ENCODE results near the gene MANEAL.

MANEAL gene

GRCh38 chr1:37809942-37810341, 16.3 kb downstream of the MANEAL start:
- Histone ChIP-seq H3K9ac (ENCODE audit: low read length) (no peak overlapping the region), H3K27me3 (ENCODE audit: control insufficient read depth, insufficient read depth, low read length) (no peaks in the 10 kb centered on the region), H3K4me1 (ENCODE audit: control insufficient read depth, insufficient read depth, low read length) (peaks cover 12% of the 10 kb centered on the region), H3K36me3 (ENCODE audit: control insufficient read depth, insufficient read depth, low read length) (peaks cover 43% of the 10 kb centered on the region), H3K27ac (ENCODE audit: low read depth, low read length) (no peak overlapping the region), H3K9me3 (ENCODE audit: control insufficient read depth, insufficient read depth, low read depth, low read length) (no peaks in the 10 kb centered on the region), H3K4me3 (ENCODE audit: low read depth, low read length) (no peak overlapping the region)

- peaks cover 12% of the 10 kb centered on the region for H3K4me1 ChIP-seq (ENCODE audit: control insufficient read depth, insufficient read depth, low read length)
- H3K9me3 ChIP-seq (ENCODE audit: control insufficient read depth, insufficient read depth, low read depth, low read length), result no peaks in the 10 kb centered on the region
- H3K27me3 ChIP-seq (ENCODE audit: control insufficient read depth, insufficient read depth, low read length), result no peaks in the 10 kb centered on the region
- peaks cover 43% of the 10 kb centered on the region for H3K36me3 ChIP-seq (ENCODE audit: control insufficient read depth, insufficient read depth, low read length)
- H3K27ac ChIP-seq (ENCODE audit: low read depth, low read length), result no peak overlapping the region
- no peak overlapping the region for H3K9ac ChIP-seq (ENCODE audit: low read length)
- H3K4me3 ChIP-seq (ENCODE audit: low read depth, low read length), result no peak overlapping the region
These were observed 17.5 kb downstream of the MANEAL start for GRCh38 chr1:37811027-37811655.

DNA sequence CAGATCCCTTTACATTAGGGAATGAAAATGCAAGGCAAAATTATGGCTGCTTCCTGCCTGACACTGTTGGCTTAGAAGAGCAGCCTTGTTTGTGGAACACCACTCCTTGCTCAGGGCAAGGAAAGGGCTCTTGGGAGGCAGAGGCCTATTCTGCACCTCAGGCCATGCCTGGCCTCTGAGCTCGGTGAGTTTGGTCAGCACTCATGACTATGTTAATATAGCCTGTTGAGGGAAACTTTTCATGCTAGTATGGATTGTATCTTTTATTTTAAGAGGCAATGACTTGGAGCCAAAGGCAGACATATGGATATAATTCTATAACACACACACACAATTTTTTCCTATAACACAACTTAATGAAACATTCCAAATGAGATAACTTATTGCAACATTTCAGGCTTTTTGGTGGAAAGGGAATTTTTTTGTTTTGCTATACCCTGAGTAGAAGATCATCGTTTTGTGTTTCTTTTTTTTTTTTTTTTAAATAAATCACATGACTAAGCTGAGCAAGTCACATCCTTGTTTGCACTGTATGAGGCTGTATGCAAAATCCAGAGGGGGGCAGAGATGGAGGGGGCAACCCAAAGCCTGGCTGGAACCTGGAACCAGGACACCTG, 20.0 kb downstream of the MANEAL start:
- Histone ChIP-seq H3K4me3 (ENCODE audit: low read depth, low read length) (no peak overlapping the region), H3K36me3 (ENCODE audit: control insufficient read depth, insufficient read depth, low read length) (peaks cover 54% of the 10 kb centered on the region), H3K9ac (ENCODE audit: low read length) (no peak overlapping the region), H3K4me1 (ENCODE audit: control insufficient read depth, insufficient read depth, low read length) (peaks cover 9% of the 10 kb centered on the region), H3K9me3 (ENCODE audit: control insufficient read depth, insufficient read depth, low read depth, low read length) (no peaks in the 10 kb centered on the region), H3K27me3 (ENCODE audit: control insufficient read depth, insufficient read depth, low read length) (no peaks in the 10 kb centered on the region), H3K27ac (ENCODE audit: low read depth, low read length) (no peak overlapping the region)

GRCh38 chr1:37814252-37814651, 20.6 kb downstream of the MANEAL start:
- Histone ChIP-seq H3K36me3 (ENCODE audit: control insufficient read depth, insufficient read depth, low read length) (peaks cover 58% of the 10 kb centered on the region), H3K9me3 (ENCODE audit: control insufficient read depth, insufficient read depth, low read depth, low read length) (no peaks in the 10 kb centered on the region), H3K27ac (ENCODE audit: low read depth, low read length) (no peak overlapping the region), H3K4me1 (ENCODE audit: control insufficient read depth, insufficient read depth, low read length) (peaks cover 4% of the 10 kb centered on the region; the same call in 1 of the 2 replicates), H3K9ac (ENCODE audit: low read length) (no peak overlapping the region), H3K27me3 (ENCODE audit: control insufficient read depth, insufficient read depth, low read length) (no peaks in the 10 kb centered on the region), H3K4me3 (ENCODE audit: low read depth, low read length) (no peak overlapping the region)

DNA sequence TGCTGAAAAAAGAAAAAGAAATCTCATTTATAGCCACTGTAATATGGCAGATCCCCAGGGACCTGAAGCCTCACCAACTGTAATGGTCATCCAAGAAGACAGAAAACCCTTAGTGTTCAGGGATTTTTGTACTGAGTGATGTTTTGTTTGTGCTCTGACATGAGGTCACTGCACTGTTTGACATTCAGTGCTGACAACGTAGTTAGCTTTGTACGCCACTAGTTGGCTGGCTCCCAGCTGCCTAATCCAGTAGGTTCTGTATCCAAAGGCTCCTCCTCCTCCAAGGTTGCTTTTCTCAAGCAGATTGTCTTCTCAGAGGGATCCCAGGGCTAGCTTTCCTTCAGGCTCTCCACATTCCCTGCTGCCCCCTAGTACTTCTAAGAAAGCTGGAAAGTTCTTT, 23.8 kb downstream of the MANEAL start:
- H3K36me3 ChIP-seq (ENCODE audit: control insufficient read depth, insufficient read depth, low read length), result peaks cover 77% of the 10 kb centered on the region
- H3K9me3 ChIP-seq (ENCODE audit: control insufficient read depth, insufficient read depth, low read depth, low read length), result no peaks in the 10 kb centered on the region
- no peaks in the 10 kb centered on the region for H3K4me1 ChIP-seq (ENCODE audit: control insufficient read depth, insufficient read depth, low read length)
- H3K27ac ChIP-seq (ENCODE audit: low read depth, low read length), result no peak overlapping the region
- H3K9ac ChIP-seq (ENCODE audit: low read length), result no peak overlapping the region
- no peaks in the 10 kb centered on the region for H3K27me3 ChIP-seq (ENCODE audit: control insufficient read depth, insufficient read depth, low read length)
- H3K4me3 ChIP-seq (ENCODE audit: low read depth, low read length), result no peak overlapping the region

DNA sequence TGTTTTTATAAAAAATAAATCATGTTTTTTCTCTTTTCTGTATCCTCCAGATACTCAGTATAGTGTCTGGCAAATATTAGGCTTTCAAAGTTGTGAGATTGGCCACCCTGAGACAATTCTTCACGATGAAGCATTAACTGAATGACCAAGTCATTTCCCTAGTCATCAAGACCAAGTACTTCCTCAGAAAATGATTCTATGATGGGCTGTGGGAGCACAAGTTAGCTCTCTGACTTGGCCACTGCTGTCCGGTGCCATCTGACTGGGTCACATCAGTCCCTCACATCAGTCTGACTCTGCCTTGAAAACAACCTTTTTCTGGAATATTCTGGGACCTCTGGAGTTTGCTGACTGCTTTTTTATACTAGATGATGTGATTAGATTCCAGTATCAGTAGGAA, 27.8 kb downstream of the MANEAL start:
- H3K9me3 ChIP-seq (ENCODE audit: control insufficient read depth, insufficient read depth, low read depth, low read length), result no peaks in the 10 kb centered on the region
- H3K4me1 ChIP-seq (ENCODE audit: control insufficient read depth, insufficient read depth, low read length), result no peaks in the 10 kb centered on the region
- no peak overlapping the region for H3K4me3 ChIP-seq (ENCODE audit: low read depth, low read length)
- H3K9ac ChIP-seq (ENCODE audit: low read length), result no peak overlapping the region
- H3K27ac ChIP-seq (ENCODE audit: low read depth, low read length), result no peak overlapping the region
- H3K36me3 ChIP-seq (ENCODE audit: control insufficient read depth, insufficient read depth, low read length), result peaks cover 64% of the 10 kb centered on the region
- H3K27me3 ChIP-seq (ENCODE audit: control insufficient read depth, insufficient read depth, low read length), result no peaks in the 10 kb centered on the region

DNA sequence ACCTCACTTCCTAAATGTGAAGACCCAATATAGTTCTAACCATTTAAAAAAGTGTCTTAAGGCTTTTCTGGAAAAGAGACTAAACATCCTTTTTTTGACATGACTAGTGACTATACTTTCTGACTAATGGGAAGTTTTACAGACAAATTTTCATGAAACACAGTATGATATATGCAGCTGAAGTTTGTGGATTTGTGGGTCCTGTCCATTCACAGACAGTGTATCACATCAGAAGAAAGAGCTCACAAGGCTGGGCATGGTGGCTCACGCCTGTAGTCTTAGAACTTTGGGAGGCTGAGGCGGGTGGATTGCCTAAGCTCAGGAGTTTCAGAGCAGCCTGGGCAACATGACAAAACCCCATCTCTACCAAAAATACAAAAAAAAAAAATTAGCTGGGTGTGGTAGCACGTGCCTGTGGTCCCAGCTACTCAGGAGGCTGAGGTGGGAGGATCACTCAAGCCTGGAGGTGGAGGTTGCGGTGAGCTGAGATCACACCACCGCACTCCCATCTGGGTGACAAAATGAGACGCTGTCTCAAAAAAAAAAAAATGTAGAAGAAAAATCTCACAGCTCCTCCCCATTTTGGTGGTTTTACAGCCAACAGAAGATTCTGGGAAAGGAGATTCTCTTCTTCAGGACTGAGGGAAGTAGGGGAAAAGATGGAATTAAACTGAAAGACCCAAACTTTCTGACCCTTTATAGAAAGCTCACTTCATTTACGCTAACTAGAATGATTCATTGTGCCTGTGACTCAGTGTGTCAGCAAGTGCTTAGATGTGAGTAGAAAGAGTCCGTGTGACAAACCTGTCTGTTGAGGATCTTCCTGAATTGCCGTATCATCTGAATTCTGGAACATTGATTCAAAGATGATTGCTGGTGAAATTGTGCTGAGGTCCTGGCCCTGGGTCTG, 29.5 kb downstream of the MANEAL start:
- Histone ChIP-seq H3K27ac (ENCODE audit: low read depth, low read length) (no peak overlapping the region), H3K9me3 (ENCODE audit: control insufficient read depth, insufficient read depth, low read depth, low read length) (no peaks in the 10 kb centered on the region), H3K4me1 (ENCODE audit: control insufficient read depth, insufficient read depth, low read length) (no peaks in the 10 kb centered on the region), H3K9ac (ENCODE audit: low read length) (no peak overlapping the region), H3K36me3 (ENCODE audit: control insufficient read depth, insufficient read depth, low read length) (peaks cover 47% of the 10 kb centered on the region), H3K27me3 (ENCODE audit: control insufficient read depth, insufficient read depth, low read length) (no peaks in the 10 kb centered on the region), H3K4me3 (ENCODE audit: low read depth, low read length) (no peak overlapping the region)

DNA sequence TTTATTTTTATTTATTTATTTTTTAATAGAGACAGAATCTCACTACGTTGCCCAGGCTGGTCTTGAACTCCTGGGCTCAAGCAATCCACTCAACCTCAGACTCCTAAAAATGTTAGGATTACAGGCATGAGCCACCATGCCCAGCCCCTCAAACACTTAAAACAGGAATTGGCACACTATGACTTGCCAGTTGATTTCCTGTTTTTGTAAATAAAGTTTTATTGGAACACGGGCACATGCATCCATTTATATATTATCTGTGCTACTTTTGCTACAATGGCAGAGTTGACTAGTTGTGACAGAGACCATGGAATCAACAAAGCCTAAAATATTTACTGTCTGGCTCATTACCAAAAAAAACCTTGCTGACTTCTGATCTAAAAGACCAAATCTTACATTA, 30.4 kb downstream of the MANEAL start:
- Histone ChIP-seq H3K4me3 (ENCODE audit: low read depth, low read length) (no peak overlapping the region), H3K9me3 (ENCODE audit: control insufficient read depth, insufficient read depth, low read depth, low read length) (no peaks in the 10 kb centered on the region), H3K9ac (ENCODE audit: low read length) (no peak overlapping the region), H3K4me1 (ENCODE audit: control insufficient read depth, insufficient read depth, low read length) (no peaks in the 10 kb centered on the region), H3K36me3 (ENCODE audit: control insufficient read depth, insufficient read depth, low read length) (peaks cover 51% of the 10 kb centered on the region), H3K27ac (ENCODE audit: low read depth, low read length) (no peak overlapping the region), H3K27me3 (ENCODE audit: control insufficient read depth, insufficient read depth, low read length) (no peaks in the 10 kb centered on the region)

- Histone ChIP-seq H3K9ac (ENCODE audit: low read length) (no peak overlapping the region), H3K9me3 (ENCODE audit: control insufficient read depth, insufficient read depth, low read depth, low read length) (no peaks in the 10 kb centered on the region), H3K36me3 (ENCODE audit: control insufficient read depth, insufficient read depth, low read length) (peaks cover 43% of the 10 kb centered on the region), H3K27me3 (ENCODE audit: control insufficient read depth, insufficient read depth, low read length) (no peaks in the 10 kb centered on the region), H3K4me1 (ENCODE audit: control insufficient read depth, insufficient read depth, low read length) (no peaks in the 10 kb centered on the region), H3K4me3 (ENCODE audit: low read depth, low read length) (no peak overlapping the region), H3K27ac (ENCODE audit: low read depth, low read length) (no peak overlapping the region)
These were observed 31.9 kb downstream of the MANEAL start for GRCh38 chr1:37825506-37825905.

DNA sequence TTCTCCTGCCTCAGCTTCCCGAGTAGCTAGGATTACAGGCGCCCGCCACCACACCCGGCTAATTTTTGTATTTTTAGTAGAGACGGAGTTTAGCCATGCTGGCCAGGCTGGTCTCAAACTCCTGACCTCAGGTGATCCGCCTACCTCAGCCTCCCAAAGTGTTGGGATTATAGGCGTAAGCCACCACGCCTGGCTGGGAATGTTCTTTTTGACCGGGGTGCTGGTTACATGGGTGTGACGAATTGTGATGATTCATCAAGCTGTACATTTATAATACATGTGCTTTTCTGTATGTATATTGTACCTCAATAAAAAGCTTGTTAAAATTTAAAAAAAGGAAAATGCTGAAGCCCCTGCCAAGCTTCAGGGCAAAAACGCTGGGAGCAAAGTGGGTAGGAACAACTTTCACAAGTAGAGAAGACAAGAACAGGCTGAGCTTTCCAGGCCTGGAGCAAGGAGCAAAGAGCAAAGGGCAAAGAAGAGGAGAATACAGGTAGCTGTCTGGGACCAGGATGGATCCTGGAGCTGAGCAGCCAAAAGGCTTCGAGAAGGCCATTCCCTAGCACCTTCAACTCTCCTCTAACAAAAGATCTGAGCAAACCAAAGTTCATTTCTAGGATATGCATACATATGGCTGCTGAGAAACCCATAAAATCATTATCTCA, 34.9 kb downstream of the MANEAL start:
- Histone ChIP-seq H3K27me3 (ENCODE audit: control insufficient read depth, insufficient read depth, low read length) (no peaks in the 10 kb centered on the region), H3K27ac (ENCODE audit: low read depth, low read length) (no peak overlapping the region), H3K4me1 (ENCODE audit: control insufficient read depth, insufficient read depth, low read length) (no peaks in the 10 kb centered on the region), H3K9me3 (ENCODE audit: control insufficient read depth, insufficient read depth, low read depth, low read length) (no peaks in the 10 kb centered on the region), H3K4me3 (ENCODE audit: low read depth, low read length) (no peak overlapping the region), H3K9ac (ENCODE audit: low read length) (no peak overlapping the region), H3K36me3 (ENCODE audit: control insufficient read depth, insufficient read depth, low read length) (peaks cover 40% of the 10 kb centered on the region)
